GM21723 (cell line): ENCODE measurements around the gene DDC.
"Not testable (repeated sequence)": the region's sequence is repeated elsewhere in the genome, so short reads cannot be mapped to it uniquely, and the experiment has no call there.

Experiments
- ATAC-seq: cut with Tn5 transposase; IDR thresholded peaks from one replicate; pipeline ENCODE4 v1.9.1; 2021; ENCODE audit warnings: mild to moderate bottlenecking, moderate library complexity; ENCODE audit not compliant: unreplicated experiment

The DDC gene

DNA sequence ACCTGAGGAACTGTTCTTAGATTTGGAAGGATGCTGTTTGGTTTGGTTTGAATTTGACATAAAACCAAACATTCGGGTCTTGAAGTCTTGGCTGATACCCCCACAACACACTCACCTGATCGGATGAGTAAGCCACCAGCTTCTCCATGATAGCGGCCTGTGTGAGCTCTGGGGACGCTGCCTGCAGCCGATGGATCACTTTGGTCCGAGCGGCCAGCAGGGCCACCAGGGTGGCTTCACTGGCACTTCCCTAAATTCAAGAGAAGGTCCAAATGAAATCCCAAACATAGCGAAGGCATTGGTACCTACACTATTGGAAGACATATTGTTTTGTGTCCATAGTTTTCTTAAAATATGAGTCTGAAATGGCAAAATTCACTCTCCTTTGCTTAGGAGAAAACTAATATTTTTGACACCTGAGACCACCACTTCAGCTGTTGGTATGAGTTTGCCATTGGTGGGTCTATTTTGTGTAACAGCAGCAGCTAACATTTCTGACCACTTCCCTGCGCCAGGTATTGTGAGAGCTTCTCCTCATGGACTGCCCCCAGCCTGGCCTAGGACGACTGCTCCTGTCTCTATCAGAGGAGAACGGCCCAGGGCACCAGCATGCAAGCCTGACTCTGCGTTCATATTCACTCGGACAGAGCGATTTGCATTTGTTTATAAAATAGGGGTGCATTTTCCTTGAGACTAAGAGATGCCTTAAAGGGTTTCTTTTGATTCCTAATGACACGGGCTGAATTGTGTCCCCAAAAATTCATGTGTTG lies 35.9 kb downstream of the DDC start:
- no peak for ATAC-seq

GRCh38 chr7:50528266-50529092 lies 36.7 kb downstream of the DDC start:
- ATAC-seq, result no peak

DNA sequence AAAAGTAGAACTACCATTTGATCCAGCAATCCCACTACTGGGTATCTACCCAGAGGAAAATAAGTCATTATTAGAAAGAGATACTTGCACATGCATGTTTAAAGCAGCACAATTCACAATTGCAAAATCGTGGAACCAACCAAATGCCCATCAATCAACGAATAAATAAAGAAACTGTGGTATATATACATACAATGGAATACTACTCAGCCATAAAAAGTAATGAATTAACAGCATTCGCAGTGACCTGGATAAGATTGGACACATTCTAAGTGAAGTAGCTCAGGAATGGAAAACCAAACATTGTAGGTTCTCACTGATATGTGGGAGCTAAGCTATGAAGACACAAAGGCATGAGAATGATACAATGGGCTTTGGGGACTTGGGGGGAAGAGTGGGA lies 45.9 kb downstream of the DDC start:
- not testable (repeated sequence) for ATAC-seq

- no peak for ATAC-seq
These were observed 51.9 kb downstream of the DDC start for GRCh38 chr7:50513166-50513871.

DNA sequence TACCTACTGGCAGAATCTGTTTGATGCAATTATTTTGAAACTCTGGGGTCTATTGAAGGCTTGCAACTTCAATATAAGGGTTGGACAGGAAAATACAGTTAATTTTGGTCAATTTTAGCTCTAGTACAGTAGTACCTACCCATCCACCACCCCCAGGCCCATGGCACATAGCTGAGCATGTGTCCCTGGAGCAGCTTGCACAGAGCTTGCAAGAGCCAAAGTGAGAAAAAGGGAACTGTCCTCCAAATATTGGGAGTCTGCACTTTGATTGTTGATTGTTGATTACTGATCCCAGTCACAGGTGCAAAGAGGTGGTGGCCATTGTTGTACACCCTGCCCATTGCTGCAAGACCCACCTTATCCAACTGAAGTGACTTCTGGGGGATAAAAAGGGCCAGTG lies 52.8 kb downstream of the DDC start:
- no peak for ATAC-seq

GRCh38 chr7:50509459-50509858 lies 55.7 kb downstream of the DDC start:
- no peak for ATAC-seq

DNA sequence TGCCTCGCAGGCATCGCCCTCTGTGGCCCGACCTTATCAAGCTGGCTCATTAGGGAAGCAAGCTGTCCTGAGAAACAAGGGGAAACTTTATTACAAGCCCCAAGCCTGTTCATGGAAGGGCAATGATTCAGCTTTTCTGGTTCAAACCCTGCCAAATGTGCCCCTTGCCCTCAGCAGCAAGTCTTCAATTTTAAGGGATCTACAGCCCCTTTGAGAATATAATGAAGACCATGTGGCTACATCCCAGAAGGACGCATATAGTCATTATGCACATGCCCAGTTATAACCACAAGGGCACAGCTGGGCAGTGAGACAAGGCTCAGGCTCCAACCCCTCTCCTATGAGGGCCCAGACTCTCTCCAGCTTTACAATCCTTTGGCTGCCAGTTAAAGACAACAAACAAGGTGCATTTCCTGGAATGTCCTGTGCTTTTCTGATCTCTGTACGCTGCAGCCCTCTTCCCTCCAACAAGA lies 56.7 kb downstream of the DDC start:
- no peak for ATAC-seq

GRCh38 chr7:50507898-50508470 lies 57.2 kb downstream of the DDC start:
- no peak for ATAC-seq

- ATAC-seq, result no peak
These were observed 59.5 kb downstream of the DDC start for GRCh38 chr7:50505553-50506210.

DNA sequence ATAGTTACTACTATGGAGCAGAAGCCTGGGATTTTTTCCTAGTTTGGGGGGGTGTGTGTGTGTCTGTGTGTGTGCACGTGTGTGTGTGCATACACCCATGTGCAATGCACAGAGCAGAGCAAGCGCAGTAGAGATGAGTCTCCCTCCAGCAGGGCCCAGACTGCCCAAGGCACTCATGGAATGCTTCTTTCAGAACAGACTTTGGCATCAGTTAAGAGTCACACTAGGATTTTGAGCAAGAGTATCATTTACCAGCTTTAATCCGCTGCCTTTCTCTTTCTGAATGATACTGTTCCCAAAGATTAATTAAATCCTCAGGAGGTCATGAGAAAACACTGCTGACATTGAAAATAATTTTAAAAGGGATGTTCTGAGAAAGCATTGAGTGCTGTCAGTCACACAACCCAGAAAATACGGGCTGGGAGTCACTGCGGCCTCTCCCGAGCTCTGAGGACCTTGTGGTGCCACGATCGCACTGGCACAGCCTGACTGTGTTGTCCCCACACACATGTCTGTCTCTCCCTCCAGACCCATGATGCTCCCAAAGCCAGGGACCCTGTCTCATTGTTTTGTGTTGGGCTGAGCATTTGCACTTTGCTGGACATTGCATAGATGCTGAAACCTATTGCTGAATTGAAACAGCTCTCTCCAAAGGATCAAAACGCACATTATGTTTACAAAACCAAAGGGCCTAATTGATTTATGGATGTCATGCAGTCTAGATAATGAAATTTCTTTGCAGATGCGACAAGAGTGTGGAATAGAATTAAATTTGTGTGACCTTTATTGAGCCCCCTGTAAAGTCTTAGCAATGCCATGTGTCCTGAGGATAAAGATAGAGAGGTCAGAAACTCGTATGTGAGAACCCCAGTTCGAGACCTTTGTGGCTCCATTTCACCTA lies 60.3 kb downstream of the DDC start:
- no peak for ATAC-seq

GRCh38 chr7:50502947-50503346 lies 62.3 kb downstream of the DDC start:
- ATAC-seq, result no peak

DNA sequence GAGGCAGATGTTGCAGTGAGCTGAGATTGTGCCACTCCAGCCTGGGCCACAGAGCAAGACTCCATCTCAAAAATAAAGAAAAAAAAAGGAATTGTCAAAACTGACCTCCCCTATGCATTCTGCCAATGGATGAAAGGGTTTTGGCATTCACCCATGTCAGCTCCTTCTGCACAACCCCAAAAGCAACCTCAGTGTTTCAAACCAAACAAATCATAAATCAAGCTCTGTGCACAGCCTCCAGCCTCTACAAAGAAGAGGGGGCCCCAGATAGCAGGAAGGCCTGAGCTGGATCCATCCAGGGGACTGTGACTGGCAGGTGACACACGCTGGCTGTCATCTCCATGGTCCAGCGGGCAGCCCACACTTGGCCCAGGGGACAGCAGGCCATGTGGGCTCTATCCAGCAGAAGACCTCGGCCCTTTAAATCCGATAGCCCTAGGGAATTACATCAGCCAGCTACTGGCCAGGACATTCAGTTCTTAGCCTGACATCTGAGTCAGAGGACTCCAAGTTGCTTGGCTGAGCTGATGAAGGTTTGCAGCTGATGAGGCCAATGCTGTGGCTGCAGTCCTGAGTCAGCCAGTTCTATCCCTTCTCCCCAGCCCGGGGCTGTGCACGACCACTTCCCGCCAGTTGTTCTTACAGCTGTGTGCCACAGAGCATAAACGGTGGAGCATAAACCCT lies 63.1 kb downstream of the DDC start:
- ATAC-seq, result no peak

DNA sequence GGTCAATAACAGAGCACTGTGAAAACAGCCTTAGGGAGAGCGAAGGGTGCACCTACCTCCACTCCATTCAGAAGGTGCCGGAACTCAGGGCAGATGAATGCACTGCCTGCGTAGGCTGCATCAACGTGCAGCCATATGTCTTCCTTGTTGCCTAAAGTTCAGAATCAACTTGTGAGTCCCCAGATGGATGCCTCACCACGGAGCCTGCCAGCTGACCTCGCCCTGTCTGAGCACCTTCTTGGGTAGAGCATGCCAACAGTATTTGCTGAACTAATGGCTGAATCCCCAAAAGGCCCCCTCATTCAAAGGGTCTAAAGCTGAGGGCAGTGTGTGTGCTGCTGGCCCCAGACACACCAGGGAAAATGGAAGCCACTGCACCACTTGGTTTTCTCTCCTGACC lies 66.1 kb downstream of the DDC start:
- ATAC-seq, result no peak

DNA sequence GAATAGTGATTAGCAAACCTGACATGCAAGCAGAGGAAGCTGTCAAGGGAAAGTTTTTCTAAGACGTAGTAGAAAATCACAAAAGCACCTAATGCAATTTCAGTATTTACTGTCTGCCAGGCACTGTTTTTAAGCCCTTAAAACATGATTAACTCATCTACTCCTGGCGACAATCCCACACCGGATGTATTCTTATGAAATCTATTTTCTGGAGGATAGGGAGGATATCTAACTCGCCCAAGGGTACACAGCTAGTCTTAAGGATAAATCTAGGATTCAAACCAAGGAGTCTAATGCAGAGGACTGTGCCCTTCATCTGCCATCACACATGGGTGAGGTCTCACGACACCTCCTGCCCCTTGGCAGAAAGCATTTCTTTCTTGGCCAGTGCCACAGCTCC lies 67.2 kb downstream of the DDC start:
- no peak for ATAC-seq

- no peak for ATAC-seq
These were observed 68.0 kb downstream of the DDC start for GRCh38 chr7:50497068-50497642.

DNA sequence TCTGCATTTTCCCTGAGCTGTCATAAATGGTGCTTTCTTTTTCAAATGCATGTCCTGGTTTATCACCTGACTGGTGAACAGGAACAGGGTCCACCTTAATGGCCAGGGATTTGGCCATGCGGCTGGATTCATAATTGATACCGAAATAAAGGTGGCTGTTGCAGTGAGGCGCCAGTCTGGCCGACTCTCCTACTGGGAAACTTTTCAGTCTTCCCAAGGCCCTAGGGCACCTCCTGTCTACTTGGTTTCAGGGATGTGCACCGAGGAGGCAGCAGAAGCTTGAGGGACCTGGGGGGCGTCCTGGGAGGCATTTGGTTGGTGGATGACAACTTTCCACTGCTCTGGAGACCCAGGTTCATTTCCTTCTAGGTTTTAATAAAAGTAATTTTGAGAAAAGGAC lies 68.6 kb downstream of the DDC start:
- ATAC-seq, result no peak

DNA sequence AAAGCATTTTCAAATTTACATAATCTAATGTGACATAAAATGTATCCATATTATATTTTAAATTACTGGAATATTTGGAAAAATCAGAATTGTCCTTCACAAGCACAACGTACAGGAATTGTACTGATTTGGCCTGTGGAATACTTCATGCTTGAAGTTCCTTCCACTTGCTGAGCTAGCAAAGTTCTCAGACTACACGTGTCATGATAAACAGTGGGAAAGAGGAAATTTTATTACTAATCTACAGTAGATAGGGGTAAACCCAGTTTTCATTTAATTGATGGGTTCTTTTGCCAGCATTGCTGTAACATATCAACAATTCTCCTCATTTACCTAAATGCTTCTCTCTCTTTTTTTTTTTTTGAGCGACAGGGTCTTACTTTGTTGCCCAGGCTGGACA lies 69.5 kb downstream of the DDC start:
- ATAC-seq, result no peak

DNA sequence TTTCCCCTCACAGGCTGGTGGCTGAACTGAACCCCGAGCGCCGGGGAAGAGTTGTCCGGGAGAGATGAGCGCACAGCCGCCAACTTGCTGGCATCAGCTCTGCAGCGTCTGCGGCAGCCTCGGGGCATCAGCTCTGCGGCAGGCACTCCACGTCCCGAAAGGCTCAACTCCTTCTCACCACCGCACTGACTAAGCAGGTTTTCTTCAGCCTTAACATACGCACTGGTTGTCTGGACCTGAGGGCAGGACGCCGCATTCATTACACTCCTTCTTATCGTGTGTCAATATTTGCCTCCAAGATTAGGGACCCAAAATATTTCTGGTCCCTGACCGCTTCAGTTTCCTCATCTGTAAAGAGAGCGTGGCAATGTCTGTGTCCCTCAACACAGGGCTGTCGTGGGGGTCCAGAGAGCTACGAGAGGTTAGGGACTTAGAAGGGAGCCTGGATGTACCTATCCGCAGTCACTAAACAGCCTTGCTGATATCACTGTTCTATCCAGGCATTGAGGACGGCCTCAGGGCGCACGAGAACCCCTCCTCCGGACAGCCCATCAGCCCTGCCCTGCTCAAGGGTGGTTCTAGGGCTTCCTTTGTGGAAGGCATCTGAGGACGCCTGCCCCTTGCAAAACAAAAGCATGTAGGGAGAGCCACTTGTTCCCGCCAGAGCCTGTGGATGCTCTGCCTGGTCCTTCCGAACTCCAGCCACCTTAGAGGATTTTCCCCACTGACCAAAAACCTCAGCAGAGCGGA lies 72.3 kb downstream of the DDC start:
- ATAC-seq, result no peak
